GM18861 (cell line): ENCODE measurements around the gene DMC1.
"Not testable (repeated sequence)": the region's sequence is repeated elsewhere in the genome, so short reads cannot be mapped to it uniquely, and the experiment has no call there.

Experiments used
- ATAC-seq: cut with Tn5 transposase; IDR thresholded peaks from one replicate; pipeline ENCODE4 v1.9.1; 2021; ENCODE audit not compliant: unreplicated experiment

DMC1 gene, protein sequence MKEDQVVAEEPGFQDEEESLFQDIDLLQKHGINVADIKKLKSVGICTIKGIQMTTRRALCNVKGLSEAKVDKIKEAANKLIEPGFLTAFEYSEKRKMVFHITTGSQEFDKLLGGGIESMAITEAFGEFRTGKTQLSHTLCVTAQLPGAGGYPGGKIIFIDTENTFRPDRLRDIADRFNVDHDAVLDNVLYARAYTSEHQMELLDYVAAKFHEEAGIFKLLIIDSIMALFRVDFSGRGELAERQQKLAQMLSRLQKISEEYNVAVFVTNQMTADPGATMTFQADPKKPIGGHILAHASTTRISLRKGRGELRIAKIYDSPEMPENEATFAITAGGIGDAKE

DNA sequence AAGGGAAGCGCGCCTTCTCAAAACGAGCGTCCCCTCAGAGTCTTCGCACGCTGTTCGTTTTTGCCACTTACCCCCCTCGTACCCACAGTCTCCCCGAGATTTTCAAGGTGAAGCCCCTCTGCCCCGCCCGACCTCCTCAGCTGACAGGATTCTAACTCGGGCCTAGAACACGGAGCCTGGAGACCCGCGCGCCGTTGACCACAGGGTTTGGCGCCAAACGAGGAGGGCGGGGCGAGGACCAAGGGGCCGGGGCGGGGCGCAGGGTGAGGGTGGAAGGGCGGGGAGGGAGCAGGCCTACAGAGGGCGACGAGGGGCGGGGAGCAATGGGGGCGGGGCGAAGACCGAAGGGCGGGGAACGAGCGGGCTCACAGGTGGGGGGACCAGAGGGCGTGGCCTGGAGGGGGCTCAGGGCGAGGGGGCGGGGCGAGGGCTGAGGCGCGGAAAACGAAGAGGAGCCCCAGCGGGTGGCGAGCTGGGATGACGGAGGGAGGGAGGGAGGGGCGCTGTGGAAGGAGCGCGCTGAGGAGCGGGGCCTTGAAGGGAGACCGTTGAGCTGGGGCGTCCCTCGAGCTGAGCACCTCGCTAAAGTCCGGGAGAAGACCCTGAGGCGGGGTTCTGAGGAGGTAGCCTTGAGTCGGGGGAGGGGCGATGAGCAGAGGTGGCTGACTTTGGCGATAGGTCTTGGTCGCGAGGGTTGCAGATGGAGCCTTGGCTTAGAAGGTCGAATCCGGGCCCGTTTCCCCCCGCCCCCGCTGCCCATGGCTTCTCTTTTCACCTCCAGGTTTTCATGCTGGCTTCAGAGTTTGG is at the start of gene DMC1:
TSS of gene DMC1 (minus strand) at position 212 of the 807 bp plus-strand sequence. CDS start 1,927 bp downstream, outside the sequence.
- no peak for ATAC-seq

DNA sequence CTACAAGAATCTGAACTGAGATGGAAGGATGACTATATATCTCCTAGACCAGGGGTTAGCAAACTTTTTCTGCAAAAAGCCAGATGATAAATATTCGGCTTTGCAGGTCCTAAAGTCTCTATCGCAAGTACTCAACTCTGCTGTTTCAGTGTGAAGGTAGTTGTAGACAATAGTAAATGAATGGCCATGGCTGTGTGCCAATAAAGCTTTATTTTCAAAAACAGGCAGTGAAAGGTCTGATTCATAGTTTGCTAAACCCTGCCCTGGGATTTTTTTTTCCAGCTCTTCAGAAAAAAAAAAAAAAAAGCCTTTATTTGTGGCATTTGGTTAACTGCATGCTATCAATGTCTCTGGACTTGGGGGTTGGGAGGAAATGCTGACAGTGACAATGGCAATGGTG is 48.7 kb upstream of the DMC1 start:
- ATAC-seq, result no peak

DNA sequence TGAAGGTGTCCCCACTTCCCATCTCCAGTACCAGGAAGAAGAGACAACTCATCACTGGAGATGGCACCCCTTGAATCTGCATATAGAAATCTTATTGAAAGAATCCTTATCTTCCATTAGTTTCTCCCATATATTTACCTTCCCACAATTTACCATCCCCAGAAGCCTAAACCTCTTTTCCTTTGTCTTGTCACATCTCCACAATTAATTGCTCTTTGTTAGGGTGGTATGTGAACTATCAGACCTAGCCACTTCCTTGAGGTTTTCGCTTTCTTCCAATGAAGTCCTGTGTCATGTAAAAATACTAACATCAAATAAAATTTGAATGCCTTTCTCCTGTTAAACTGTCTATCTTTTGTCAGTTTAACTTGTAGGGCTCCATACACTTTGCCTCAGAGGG is 48.3 kb upstream of the DMC1 start:
- no peak for ATAC-seq

DNA sequence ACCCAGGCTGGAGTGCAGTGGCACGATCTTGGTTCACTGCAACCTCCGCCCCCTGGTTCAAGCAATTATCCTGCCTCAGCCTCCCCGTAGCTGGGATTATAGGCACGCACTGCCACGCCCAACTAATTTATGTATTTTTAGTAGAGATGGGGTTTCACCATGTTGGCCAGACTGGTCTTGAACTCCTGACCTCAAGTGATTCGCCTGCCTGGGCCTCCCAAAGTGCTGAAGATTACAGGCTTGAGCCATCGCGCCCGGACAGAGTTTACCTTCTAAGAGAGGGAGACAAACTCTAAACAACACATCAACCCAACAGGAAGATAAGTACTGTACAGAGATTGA is 45.1 kb upstream of the DMC1 start:
- ATAC-seq, result not testable (repeated sequence)

DNA sequence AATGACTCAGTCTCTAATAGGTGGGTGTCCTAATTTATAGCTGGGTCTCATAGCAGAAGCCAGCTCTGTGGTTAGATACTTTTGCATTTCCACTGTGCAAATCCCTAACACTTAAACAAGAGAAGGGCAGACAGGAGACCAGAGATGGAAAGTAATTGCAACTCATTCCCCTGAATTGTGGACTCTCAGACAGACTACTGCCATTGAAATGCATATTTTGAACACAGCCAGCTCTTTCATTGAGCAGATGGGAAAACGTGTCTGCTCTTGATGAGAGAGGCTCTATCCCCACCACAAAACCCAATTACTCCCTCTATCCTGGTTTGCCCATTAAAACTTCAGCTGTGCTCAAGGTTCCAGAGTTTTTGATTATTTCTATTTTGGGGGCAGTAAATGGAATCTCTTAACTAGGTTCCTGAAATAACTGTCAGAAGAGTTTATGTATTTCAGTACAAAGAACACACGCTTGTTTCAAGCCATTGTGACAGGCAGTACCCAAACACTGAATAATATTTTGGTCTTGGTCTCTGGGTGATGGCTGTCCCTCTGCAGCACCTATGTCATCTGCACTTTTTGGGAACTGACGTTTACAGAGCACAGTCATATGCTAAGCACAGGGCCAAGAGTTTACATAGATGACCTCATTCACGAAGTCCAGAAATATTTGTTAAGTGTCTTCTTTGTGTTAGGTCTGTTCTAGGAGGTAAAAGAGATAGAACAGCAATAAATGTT is 44.5 kb upstream of the DMC1 start:
- ATAC-seq, result no peak

DNA sequence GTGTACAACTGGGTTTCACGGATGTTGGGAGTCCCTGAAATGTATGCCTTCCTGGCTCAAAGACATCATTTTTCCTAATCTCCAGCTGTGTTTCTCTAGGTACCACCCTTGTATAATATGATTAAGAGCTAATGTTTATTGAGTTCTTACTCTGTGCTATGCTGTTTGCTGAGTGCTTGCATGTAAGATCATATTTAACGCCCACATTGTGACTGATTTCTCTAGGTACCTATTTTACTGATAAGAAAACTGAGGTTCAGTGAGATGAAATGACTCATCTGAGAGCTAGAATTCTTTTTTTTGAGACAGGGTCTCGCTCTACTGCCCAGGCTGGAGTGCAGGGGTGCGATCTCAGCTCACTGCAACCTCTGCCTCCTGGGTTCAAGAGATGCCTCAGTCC is 43.6 kb upstream of the DMC1 start:
- ATAC-seq, result no peak

DNA sequence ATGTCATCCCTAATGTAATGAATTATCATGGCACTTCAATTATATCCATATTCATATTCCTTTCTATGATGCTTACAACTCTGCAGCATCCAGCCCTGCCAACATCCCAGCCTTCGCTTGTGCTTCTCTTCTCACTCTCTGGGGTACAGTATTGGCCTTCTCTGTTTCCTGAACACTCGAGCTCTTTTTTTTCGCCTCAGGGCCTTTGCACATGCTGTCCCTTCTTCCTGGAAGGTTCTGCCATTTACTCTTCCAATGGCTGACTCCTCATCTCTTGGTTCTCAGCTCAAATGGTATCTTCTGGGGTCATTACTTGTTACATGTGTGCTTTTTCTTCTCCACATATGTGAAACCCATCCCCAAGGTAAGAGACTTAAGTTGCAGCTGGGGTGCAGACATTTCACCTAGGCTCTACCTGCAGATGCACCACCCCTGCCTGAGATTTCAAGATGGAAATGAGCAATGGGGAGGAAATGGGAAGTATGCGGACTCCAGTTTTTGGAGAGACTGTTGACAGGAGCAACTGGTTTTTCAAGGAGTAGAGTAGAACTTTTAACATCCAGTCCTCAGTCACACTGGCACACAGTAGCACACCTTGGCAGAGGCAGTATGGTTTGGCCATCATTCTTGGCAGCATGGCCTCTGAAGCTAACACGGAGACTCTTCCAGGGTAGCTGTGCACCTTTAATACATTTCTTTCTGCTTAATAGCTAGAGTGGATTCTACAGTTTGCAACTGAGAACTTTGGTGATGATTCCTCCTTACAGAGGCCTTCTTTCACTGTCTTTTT is 42.4 kb upstream of the DMC1 start:
- ATAC-seq, result no peak

DNA sequence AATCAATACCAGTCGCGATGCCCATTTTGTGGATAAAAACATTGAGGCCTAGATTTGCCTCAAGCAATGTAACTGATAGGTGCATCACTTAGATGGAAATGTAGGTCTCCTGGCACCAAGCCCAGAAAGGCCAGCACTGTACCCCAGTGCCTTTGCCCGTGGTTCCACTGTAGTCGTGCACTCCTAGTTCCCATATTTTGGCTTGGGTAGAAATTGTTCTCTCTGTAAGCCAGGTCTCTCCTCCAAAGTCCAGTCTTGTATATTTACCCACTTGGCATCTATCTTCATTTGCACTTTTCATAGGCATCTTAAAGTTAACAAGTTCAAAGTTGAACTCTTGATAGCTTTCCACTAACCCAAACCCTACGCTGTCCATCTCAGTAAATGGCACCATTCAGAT is 41.6 kb upstream of the DMC1 start:
- no peak for ATAC-seq

DNA sequence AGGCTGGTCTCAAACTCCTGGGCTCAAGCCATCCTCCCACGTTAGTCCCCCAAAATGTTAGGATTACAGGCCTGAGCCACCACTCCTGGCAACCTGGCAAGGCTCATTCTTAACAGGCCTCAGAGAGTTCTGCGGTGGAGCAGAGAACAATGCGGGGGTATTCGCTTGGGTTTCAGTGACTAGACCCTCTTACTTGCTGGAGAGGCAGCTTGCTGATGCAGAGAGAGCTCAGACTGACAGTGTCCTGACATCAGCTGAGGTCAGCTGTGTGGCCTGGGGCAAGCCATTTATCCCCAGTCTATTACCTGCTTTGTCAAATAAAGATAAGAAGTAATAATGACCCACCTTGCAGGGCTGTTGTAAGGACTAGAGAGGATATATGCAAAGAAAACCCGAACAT is 40.3 kb upstream of the DMC1 start:
- no peak for ATAC-seq

DNA sequence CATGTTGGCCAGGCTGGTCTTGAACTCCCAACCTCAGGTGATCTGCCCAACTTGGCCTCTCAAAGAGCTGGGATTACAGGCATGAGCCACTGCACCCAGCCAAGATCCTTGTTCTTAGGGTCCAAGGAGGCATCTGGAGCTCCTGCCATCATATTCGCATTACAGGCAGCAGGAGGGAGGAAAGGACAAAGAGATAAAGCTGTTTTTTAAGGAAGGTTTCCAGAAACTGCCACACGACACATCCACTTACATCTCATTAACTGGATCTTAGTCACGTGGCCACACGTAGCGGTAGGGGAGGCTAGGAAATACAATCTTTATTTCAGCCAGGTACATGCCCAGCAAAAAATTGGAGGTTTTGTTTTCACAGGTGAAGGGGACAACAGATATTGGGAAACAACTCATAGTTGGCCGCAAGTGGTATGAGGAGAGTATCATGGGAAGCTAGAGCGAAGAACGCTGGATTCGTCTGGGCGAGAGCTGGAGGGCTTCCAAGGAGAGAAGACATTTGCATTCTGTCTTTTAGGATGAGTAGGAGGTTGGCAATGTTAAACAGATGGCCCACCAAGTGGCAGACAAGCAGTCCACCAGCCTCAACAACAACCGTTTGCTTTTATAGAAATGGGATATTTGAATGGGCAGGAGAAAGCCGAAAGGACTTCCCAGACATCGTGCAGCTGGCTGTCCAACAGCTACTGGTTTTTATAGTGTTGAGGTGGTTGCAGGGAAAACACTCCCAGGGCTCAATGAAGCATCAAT is 39.2 kb upstream of the DMC1 start:
- ATAC-seq, result no peak

DNA sequence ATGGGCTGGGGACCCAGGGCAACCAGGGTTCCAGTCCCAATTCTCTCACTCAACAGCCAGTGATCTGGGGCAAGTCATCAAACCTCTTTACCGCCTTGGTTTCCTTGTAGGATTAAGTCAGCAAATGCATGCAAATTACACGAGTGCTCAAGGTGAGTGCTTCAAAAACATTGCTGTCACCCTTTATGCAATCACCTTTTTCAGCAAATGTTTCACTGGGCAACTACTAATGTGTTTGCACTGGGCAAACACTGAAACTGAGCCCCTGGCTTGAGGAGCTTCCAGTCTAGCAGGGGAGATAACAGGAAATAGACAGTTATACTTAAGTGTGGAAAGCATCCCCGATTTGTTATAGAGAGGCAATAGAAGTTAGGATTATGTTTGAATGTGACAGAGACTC is 37.7 kb upstream of the DMC1 start:
- ATAC-seq, result no peak

DNA sequence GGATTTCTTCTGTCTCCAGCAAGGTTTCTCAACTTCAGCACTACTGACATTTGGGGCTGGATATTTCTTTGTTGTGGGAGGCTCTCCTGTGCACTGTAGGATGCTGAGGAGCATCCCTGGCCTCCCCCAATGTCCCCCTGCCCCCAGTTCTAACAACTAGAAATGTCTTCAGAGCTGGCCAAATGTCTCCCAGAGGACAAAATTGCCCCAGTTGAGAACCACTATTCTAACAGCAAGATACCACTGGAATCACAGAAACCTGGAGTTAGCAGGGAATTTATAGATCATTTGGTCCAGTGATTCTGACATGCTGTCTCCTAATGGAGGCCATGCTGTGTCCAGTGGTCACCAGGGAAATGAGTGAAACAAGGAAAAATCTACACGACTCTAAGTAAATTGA is 32.2 kb upstream of the DMC1 start:
- ATAC-seq, result no peak

DNA sequence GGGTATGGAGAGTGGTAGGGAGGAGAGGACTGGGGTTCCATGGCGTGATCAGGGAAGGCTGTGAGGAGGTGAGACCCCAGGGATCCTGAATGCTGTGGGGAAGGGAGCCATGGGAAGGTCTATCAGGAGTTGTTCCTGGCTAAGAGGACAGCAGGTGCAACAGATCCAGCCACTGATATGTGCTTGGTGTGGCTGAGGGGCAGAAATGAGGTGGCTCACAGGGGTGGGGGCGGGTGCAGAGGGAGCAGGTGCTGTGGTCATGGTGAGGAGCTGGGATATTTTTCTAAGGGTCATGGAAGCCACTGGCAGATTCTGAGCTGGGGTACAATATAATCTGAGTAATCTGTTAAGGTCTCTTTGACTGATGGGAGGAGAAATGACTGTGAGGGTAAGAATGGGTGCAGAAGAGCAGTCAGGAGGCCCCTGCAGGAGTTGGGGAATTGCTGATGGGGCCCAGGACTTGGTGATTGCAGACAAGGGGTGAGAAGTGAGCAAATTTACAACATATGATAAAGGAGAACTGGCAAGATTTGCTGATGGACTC is 31.3 kb upstream of the DMC1 start:
- no peak for ATAC-seq

DNA sequence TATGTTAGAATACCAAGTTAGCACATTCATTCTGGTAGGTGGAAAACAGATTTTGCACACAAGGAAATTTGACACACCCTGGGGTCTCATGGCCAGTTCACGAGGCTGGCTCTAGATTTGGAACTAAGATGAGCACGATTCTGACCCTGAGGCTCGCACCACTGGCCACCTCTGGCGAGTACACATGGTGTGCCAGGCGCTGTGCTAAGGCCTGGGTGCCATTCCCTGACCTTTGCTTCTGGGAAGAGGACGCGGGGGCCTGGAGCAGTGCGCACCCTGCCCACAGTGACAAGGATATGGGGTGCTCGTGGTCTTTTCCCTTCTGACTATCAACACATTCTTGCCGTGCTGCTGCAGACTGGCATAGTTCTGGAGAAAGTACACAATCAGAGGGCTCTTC is 29.5 kb upstream of the DMC1 start:
- no peak for ATAC-seq

DNA sequence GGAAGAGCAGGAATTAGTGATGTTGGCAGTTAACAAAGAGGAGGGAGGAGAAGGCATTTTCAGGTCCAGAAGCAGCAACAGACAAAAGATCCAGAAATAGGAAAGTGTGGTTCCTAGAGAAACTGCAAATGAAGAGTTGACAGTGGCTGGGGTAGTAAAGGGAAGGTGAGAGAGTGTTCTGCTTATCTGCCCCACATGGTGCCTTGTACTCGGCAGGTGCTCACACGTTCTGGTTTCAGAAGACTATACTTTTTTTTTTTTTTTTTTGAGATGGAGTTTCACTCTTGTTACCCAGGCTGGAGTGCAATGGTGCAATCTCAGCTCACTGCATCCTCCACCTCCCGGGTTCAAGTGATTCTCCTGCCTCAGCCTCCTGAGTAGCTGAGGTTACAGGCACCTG is 12.9 kb upstream of the DMC1 start:
- not testable (repeated sequence) for ATAC-seq

DNA sequence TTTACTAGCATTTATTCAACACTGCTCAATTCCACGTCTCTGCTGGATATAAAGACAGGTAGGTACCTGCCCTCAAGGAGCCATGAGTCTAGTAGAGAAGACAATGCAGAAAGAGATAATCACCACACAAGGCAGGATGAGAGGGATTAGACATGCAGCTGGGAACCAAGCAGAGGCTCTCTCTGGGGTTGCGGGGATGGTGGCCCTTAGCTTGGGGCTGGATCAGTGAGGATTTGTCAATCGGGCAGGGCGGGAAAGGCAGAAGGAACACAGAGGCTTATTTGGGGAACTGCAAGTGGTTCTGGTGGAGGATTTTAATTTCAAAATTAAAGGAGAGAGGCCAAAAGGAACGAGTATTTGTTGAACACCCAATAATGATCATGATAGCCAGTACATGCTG is 8.5 kb upstream of the DMC1 start:
- ATAC-seq, result no peak

DNA sequence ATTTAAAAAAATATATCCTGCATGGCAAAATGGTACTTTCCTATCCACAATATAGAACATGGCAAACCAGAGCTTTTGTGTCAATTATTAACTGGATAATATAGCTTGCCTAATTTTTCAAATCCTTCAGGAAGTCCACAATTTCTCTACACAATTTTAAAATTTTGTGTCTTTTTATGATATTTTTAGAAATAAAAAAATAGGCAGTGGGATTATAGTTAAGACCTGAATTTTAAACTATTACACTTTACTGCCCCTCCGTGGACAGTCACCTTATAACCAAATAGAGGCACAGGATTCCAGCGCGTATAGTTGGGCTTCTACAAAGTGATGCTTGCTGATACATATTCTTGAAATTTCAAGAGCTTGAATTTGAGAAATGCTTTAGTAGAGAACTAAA is 2.1 kb upstream of the DMC1 start:
- no peak for ATAC-seq

DNA sequence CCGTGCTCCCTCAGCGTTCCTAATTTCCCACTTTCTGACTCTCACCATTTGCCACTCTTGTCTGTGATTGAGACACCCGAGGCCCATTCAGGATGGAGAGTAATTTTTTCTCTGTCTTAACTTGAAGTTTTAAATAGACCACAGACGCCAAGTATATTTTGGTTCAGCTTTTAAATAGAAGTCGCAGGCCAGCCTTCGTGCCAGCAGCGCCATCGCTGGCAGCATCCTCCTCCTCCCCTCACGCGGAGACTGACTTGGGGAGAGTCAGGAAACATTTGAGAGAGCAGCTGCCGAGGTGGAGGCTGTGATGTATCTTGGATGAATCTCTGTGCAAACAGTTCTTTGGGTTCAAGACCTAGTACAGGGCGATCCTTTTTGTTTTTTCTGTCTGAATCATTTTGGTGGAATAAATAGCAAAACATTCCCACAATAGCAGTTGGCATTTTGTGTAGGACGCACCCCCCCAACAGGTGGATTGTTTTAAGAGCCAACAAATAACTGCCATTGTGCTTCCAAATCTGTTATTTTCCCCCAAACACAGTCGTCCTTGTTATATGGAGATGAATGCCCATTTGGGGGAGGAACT is 889 bp upstream of the DMC1 start:
- no peak for ATAC-seq

DNA sequence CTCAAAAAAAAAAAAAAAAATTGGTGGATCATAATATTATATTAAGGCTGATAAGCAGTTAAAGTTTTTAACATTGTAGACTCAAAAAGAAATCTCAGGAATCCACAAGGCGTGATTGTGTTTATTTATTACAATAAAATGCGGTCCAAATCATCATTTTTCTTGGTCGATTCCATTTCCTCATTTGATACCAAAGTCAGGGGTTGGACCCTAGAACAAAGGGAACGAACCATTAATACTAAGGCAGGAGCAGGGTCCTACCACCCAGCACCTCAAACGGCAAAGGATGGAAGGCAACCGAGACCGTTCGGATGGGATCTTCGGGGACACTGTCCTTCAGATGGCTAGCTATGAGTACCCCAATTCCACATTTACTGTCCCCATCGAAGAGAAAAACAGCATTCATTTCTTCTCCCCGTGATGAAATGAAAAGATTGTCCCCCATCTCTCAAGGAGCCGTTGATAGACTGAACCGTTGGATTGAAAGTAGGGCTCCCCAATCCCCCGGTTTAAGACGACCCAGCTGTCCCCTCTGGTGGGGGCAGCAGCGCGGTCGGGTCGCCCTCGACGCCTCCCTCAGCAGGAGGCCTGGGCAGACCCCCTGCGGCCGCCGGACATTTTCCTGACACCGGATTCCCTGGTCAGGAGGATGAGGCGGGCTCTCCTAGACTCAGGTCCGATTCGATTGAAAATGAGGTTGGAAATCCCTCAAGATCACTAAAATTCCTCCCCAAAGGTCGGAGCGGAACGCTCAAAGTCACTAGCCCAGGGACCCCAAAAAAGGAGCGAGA is 607 bp downstream of the DMC1 start:
- ATAC-seq, result no peak
